K562 (cell line): ENCODE measurements around the gene FAM53A. TPM values are rescaled to one million over a fixed set of nuclear protein-coding genes. Genes with fewer than 3 reads are reported as not detected.

ENCODE experiments used
- BCOR ChIP-seq: fragments of 450-650 bp; IDR thresholded peaks from 2 replicates; pipeline ENCODE4 v1.6.1; 2016
- CAMTA2 ChIP-seq: fragments of 250-450 bp; sonication (Bioruptor Pico); conservative IDR thresholded peaks from 2 replicates; pipeline ENCODE4 v1.5.1; 2022
- CEBPG ChIP-seq, 3 experiments: fragments of 200-800 bp in 1 of 3; sonication (Bioruptor generic) in 1 of 3; sonication (generic) in 1 of 3; formaldehyde crosslinking in 1 of 3; IDR thresholded peaks in 2 of 3; conservative IDR thresholded peaks in 1 of 3; 2 replicates each; pipeline versions ENCODE4 v1.6.1 to v1.8.0; 2016 to 2022; ENCODE audit warnings: missing compliant biosample characterization in 2 of 3, missing genetic modification characterization in 2 of 3, mild to moderate bottlenecking in 1 of 3, missing genetic modification reagents in 1 of 3
- DPF2 ChIP-seq: fragments of 450-650 bp; IDR thresholded peaks from 2 replicates; pipeline ENCODE4 v1.6.1; 2016
- FOS ChIP-seq: IDR thresholded peaks from 3 replicates; pipeline ENCODE4 v1.6.1; 2011; ENCODE audit not compliant: insufficient read length; ENCODE audit errors: extremely low read depth
- FOXP1 ChIP-seq: sonication (generic); formaldehyde crosslinking; IDR thresholded peaks from 2 replicates; pipeline ENCODE4 v1.8.0; 2022; ENCODE audit warnings: mild to moderate bottlenecking, missing genetic modification reagents
- HEY1 ChIP-seq: fragments of 250-450 bp; sonication (Bioruptor Pico); IDR thresholded peaks from 2 replicates; pipeline ENCODE4 v1.5.0; 2020; ENCODE audit warnings: mild to moderate bottlenecking, moderate library complexity, borderline replicate concordance
- HMGN3 ChIP-seq: IDR thresholded peaks from 2 replicates; pipeline ENCODE4 v1.6.1; 2011; ENCODE audit warnings: borderline replicate concordance, low read depth, mild to moderate bottlenecking, mixed read lengths, low read length; ENCODE audit not compliant: insufficient read length; ENCODE audit errors: extremely low read depth
- KLF16 ChIP-seq: IDR thresholded peaks from 2 replicates; pipeline ENCODE4 v1.6.1; 2016; ENCODE audit warnings: antibody characterized with exemption
- MCM7 ChIP-seq, 2 experiments: fragments of 450-650 bp; IDR thresholded peaks; 2 replicates each; pipeline ENCODE4 v1.6.1; 2016 to 2018
- NFIC ChIP-seq: fragments of 450-650 bp; IDR thresholded peaks from 2 replicates; pipeline ENCODE4 v1.6.1; 2017; ENCODE audit warnings: mild to moderate bottlenecking, inconsistent platforms
- PHF8 ChIP-seq: fragments of 200-600 bp; sonication (generic); IDR thresholded peaks from 2 replicates; pipeline ENCODE4 v1.6.1; 2012; ENCODE audit warnings: mixed run types, mild to moderate bottlenecking, inconsistent platforms, low read length, moderate library complexity, borderline replicate concordance
- POLR2G ChIP-seq: fragments of 200-400 bp; formaldehyde crosslinking; IDR thresholded peaks from 2 replicates; pipeline ENCODE4 v1.6.1; 2017; ENCODE audit warnings: low read depth, mild to moderate bottlenecking, antibody characterized with exemption, low read length, moderate library complexity
- RAD21 ChIP-seq, 2 experiments: fragments of 250-450 bp in 1 of 2; fragments of 450-650 bp in 1 of 2; sonication (Bioruptor Pico) in 1 of 2; formaldehyde crosslinking in 1 of 2; IDR thresholded peaks in 1 of 2; conservative IDR thresholded peaks in 1 of 2; 2 replicates each; pipeline versions ENCODE4 v1.4.0 to v1.8.0; 2020 to 2022; ENCODE audit warnings: mild to moderate bottlenecking in 2 of 2, moderate library complexity in 1 of 2
- REST ChIP-seq, 2 experiments: fragments of 450-650 bp; formaldehyde crosslinking in 1 of 2; IDR thresholded peaks; 2 replicates each; pipeline versions ENCODE4 v1.4.0 to v1.6.1; 2014 to 2020; ENCODE audit warnings: mild to moderate bottlenecking in 2 of 2, borderline replicate concordance in 1 of 2, low read depth in 1 of 2
- SRF ChIP-seq, 2 experiments: fragments of 250-450, 450-650 bp in 1 of 2; sonication (Bioruptor Pico) in 1 of 2; sonication (generic) in 1 of 2; formaldehyde crosslinking; IDR thresholded peaks; 2 replicates each; pipeline versions ENCODE4 v1.5.0 to v1.5.1; 2020 to 2022; ENCODE audit warnings: mild to moderate bottlenecking in 1 of 2, missing genetic modification reagents in 1 of 2
- TRIM24 ChIP-seq, 2 experiments: fragments of 450-650 bp; IDR thresholded peaks; 2 replicates each; pipeline ENCODE4 v1.6.1; 2016
- ZC3H4 ChIP-seq: sonication (generic); formaldehyde crosslinking; IDR thresholded peaks from 2 replicates; pipeline ENCODE4 v1.9.0; 2021; ENCODE audit warnings: missing genetic modification reagents, borderline replicate concordance
- ZNF217 ChIP-seq: sonication (generic); formaldehyde crosslinking; IDR thresholded peaks from 2 replicates; pipeline ENCODE4 v1.8.0; 2022; ENCODE audit warnings: mild to moderate bottlenecking, missing genetic modification reagents
- ZNF778 ChIP-seq: fragments of 450-650 bp; formaldehyde crosslinking; IDR thresholded peaks from 2 replicates; pipeline ENCODE4 v1.4.0; 2020; ENCODE audit warnings: mild to moderate bottlenecking, moderate library complexity
- polyA plus RNA-seq, 8 experiments: library from polyadenylated mRNA; depleted of rRNA in 4 of 8; stranded (reverse) in 5 of 8; unstranded in 3 of 8; fragments of >200 nt; fragmentation: Nextera tagmentation in 2 of 8; fragmentation: Illumina TruSeq in 1 of 8; extraction: Ambion mirVana in 2 of 8; extraction: Trizol in 1 of 8; gene quantifications; 2 replicates each; pipeline versions ENCODE4 v1.2.1 to v1.2.3, GENCODE V29; 2011 to 2014; ENCODE audit warnings: inconsistent platforms in 1 of 8, missing spikeins in 1 of 8
- total RNA-seq, 7 experiments: library from RNA; depleted of rRNA in 6 of 7; stranded (reverse); fragments of >200 nt in 6 of 7; fragmentation: Illumina TruSeq in 2 of 7; extraction: Trizol in 2 of 7; gene quantifications; 2 replicates each; pipeline versions ENCODE4 v1.2.1 to v1.2.3, GENCODE V29; 2011 to 2021; ENCODE audit warnings: low replicate concordance in 1 of 7

The FAM53A gene
- total and polyA plus RNA-seq, 9 of the 15 experiments (the other 6 are each of a cell fraction or from before 2014, with no cell fraction given) = 0.53 to 2.7 (median 1.4) TPM; not detected in 2

GRCh38 chr4:1632109-1633104 is 51.7 kb downstream of the FAM53A start (continued):
- peak; percentile 39; the same call in 1 of the 2 replicates for TF ChIP-seq CEBPG (CRISPR knock-in tag; IDR thresholded peaks at IDR 0.05)
- TF ChIP-seq CEBPG (tag; conservative IDR thresholded peaks at IDR 0.05 in 1 of 2, IDR thresholded peaks at IDR 0.05 in 1 of 2) = no peak
- TF ChIP-seq FOXP1 (CRISPR knock-in tag) = 0 out of 2 replicates have a peak, but pooled peaks have one; percentile 29
- TF ChIP-seq ZC3H4 (CRISPR knock-in tag) = 0 out of 2 replicates have a peak, but pooled peaks have one; percentile 31
- TF ChIP-seq REST (IDR thresholded peaks at IDR 0.05; ENCODE audit: borderline replicate concordance) = no peak
- no peak for TF ChIP-seq REST (CRISPR knock-in tag; IDR thresholded peaks at IDR 0.05; ENCODE audit: low read depth)
- no peak for TF ChIP-seq SRF (CRISPR knock-in tag; IDR thresholded peaks at IDR 0.05)
- peak; percentile 54; the same call in 1 of the 2 replicates for TF ChIP-seq DPF2
- TF ChIP-seq HMGN3 = no peak
- no peak for TF ChIP-seq ZNF217 (CRISPR knock-in tag)
- no peak for TF ChIP-seq BCOR
- no peak for TF ChIP-seq ZNF778 (CRISPR knock-in tag)
- TF ChIP-seq NFIC = peak; percentile 50
- 0 out of 4 replicates have a peak, but pooled peaks of 1 of the 2 experiments have one; percentile 36 for TF ChIP-seq TRIM24 (IDR thresholded peaks at IDR 0.05)
- no peak for TF ChIP-seq HEY1 (CRISPR knock-in tag)
- TF ChIP-seq POLR2G = no peak
- no peak for TF ChIP-seq CAMTA2 (CRISPR knock-in tag)
- TF ChIP-seq FOS = no peak
- TF ChIP-seq KLF16 = no peak
- TF ChIP-seq MCM7 (IDR thresholded peaks at IDR 0.05) = no peak
- TF ChIP-seq PHF8 = no peak
- TF ChIP-seq RAD21 (CRISPR knock-in tag; conservative IDR thresholded peaks at IDR 0.05 in 1 of 2, IDR thresholded peaks at IDR 0.05 in 1 of 2) = no peak
